Activated naive CD4-positive, alpha-beta T cell treated with Interleukin-2 at 50 U/mL for 16 hours (primary cell): ENCODE measurements around the gene LACTBL1.

Experiments used
- DNase-seq: peaks from one replicate; pipeline ENCODE4 v3.0.0-alpha.2; 2020

LACTBL1 gene

DNA sequence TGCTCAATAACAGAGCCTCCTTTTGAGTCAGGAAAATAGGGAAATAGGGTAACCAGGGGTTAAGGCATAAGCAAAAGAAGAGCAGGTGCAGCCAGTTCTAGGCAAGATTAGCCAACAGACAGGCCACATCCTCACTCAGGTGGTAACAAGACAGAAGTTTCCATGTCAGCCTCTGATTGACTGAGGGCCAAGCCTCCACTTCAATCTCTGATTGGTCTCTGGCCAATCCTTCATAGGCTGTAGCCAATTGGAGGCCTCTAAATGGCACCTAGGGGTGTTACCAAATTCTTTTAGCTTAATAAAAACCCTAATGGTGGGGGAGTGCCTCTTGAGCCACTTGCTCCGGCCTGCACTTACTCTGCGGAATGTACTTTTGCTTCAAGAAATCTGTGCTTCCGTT lies 37.2 kb downstream of the LACTBL1 start:
- no peak for DNase-seq

DNA sequence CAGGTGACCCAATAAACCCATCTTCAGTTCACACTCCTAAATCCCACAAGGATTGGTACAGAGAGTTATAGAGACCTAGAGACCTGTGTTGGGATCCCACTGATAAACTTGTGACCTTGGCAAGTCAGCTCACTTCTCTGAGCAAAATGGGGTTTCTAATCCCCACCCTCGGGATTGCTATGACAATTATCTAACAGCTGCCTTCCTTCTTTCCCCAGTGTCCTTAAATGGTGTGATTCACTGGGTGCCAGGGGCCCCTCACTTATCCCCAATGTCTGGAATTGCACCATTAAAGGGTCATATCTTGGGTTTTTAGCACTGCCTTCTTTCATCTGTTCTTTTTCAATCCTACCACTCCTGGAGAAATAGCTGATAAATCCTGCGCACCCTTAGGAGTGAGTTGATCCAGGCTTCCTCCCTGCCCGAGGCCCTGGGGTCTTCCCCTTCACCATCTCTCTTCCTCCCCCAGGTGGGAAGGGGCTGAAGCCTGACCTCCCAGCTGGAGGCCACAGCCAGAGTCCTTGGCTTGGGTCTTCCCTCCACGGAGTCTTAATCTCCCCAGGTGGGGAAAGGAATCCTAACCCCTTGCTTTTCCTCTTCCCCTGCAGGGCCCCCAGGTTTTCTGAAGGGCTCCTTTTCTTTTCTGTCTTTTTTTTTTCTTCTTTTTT lies 39.7 kb downstream of the LACTBL1 start:
- no peak for DNase-seq

DNA sequence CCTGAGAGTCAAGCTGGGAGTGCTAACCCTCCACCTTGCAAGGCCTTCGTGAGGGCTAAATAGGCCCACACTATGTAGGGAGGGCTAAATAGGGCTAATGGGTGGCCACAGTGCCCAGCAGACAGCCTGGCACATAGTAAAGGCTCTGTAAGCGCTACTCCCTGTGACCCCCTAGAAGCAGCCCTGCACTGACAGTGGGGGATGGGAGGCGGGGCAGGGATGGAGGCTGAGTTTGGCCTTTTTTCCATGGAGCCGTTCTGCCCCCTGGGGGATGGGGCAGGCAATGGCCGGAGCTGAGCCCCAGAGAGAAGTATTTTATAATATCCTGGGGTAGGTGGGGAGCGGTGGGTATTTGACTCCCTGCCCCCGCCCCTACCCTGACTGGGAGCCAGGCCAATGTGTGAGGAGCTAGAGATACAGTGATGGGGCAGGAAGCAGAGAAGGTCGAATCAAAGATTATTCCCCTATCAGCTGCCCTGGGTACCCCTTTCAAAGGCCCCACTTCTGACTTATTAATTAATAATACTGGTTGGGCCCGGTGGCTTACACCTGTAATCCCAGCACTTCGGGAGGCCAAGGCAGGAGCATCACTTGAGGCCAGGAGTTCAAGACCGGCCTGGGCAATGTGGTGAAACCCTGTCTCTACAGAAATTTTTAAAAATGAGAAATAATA lies 42.3 kb downstream of the LACTBL1 start:
- peak; percentile 24 for DNase-seq

DNA sequence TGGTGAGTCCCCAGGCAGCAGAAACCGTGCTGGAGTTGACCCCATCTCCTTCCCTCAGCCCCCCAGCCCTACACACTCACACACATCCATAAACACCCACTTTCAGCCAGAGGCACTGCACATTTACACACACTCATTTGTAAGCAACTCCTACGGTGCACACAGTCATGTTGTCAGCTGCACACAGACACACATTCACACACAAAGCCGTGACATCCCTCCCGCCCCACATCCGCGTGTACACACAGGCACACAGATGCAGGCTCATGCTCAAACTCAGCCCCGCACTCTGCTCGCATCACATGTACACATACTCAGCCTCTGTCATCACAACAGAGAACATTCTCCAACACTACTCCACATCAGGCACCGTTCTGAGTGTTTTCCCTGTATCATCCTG lies 47.6 kb downstream of the LACTBL1 start:
- no peak for DNase-seq

DNA sequence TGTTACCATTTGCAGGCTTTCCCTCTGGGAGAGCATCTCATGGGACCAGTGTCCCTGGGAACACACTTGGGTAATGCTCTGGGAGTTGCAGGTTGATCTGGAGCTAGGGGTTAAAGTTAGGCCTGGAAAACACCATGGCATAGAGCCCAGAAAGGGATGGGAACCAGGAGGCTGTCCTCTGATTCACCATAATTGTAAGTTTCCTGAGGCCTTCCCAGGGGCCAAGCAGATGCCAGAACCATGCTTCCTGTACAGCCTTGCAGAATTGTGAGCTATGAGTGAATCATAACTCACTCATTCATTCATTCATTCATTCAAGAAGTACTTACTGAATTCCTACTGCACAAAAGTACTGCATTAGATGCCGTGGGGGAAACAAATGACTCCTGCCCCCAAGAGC lies 50.0 kb downstream of the LACTBL1 start:
- DNase-seq: no peak

DNA sequence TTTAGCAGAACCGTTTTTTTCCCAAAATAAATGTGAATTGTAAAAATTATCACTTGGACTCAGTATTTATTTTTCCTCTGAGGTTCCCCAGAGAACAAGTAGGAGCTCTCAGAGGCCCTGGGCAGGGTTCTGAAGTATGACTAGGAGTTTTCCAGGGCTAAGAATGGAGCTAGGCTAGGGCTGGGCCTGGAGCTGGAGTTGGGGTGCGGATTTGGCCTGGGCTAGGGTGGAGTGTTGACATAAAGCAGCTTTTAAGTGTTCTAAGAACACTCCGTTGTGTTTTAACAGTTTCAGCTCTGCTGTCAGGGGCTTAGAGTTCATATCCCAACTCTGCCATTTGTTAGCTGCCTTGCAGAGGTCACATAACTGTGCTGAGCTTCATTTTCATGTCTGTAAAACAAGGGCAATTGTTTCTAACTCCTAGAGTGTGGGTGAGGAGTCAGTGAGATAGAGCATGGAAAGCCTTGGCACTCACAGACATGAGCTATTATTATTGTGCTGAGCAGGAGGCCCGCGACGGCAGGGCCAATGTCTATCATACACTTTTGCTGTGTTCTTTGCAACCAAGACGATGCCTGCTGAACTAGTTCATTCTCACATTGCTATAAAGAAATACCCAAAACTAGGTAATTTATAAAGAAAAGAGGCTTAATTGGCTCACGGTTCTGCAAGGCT lies 51.1 kb downstream of the LACTBL1 start:
- DNase-seq: no peak

DNA sequence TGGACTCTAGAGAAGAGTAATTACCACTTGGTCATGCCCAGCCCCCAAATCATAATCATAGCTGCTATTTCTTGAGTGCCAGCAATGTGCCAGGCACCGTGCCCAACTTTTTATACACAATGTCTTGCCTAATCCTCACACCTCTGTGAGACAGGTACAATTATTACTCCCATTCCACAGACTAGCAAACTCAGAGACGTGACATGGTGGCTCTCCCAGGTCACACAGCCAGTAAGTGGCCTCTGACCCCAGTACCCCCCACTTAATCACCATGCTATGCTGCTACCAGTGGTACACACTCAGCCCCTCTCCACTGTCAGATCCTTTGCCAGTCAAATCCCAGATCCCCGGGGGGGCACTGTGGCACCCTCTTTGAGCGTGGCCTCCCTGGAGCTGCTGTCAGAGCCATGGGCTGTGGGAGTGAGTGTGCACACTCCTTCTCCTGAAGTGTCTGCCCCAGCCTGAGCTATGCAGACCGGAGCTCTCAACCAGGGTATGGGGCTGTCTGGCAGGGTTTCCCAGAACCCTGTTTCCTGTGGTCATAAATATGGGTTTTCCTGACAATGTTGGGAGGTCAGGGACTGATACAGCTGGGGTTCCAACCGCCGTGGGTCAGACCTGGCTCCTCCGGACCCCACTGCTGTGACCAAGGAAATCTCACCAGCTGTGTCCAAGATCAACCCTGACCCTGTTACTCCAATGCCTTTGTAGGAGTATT lies 51.8 kb downstream of the LACTBL1 start:
- DNase-seq: no peak

DNA sequence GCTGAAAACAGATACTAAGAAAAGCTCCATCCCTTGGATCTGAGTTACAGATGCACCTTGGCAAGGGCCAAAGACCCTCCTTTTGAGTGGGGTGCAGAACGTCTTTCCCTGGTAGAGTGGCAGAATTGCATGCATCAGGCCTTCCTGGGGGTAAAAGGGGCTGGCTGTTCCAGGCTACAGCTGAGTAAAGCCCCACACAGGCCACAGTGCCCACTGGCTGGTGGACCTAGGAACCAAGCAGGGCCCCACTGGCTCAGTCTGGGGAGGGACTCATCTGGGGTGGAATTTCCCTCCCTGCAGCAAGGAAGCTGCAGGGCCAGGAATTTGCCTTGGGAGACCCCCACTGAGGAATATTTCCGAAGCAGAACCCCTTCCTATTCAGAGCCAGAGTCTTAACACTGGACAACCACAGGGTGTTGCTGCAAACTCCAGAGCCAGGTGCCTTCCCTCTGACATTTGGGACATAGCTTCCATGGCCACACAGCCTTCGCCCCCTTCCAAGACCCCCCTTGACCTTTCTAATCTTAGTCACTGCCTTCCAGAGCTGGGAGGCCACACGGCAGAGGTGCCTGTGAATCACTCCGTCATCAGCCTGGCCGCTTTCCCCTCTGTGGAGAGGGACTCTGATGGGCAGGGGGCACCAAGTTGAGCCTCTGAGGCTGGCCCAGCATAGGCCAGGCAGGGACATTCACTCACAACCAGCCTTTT lies 52.5 kb downstream of the LACTBL1 start:
- no peak for DNase-seq

DNA sequence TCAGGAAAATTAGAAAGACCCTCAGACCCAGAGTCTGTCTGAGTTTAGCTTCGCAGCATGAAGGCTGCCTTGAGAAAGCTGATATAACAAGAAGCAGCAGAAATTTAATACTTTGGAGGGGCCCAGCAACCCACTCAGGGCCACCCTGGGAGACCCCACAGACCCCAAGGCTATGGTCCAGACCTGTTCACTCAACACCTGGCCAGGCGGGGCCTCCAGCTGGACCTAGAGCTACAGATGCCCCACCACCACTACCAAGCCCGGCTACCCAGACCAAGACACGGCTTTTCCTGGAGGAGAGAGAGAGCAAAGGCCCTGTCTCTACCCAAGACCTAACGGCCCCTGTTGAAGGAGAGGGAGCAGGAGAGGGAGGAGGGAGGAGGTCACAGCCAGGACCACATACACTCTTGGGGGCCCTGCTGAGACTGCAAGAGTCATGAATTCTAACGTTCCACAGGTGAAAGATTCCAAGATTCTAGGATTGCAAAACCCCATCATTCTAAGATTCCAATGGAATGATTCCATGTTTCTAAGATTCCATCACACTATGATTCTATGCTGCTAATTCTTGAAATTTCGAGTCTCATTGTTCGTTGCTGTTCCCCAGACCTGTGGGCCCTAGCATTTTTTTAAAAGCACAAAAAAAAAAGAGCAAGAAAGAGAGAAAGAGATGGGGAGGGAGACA lies 53.2 kb downstream of the LACTBL1 start:
- no peak for DNase-seq

DNA sequence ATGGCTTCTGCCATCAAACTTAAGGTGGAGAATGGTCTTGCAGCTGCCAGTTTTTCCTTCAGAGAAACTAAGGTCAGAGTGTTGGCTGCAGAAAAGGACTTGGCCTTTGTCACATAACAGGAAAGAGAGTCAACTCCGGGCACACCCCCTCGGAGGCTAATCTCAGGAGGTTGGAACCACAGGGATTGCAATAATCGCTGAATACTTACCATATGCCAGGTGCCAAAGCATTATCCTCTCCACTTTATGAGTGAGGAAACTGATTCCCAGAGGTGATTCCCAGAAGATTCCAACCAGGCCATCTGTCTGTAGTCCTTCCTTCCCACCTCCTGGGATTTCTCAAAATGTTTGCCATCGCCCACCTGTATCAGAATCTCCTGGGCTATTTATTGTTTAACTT lies 54.0 kb downstream of the LACTBL1 start:
- no peak for DNase-seq

DNA sequence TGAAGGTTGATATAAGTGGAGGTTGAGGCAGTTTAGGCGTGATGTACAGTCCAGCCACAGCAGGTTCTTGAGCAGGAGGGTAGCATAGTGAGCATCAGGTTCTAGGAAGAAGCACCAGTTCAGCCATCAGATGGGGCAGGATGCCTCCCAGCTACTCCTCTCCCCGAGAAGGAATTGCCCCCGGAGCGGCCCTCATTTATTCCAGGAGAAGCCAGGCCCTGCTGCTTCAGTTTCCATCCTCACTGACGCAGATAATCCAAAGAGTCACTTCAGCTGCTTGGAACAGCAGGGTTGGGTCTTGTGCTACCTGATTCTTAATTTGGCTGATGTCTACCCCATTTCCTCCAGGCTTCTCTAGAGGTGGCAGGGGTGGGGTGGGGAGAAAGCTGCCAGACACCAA lies 54.7 kb downstream of the LACTBL1 start:
- no peak for DNase-seq

DNA sequence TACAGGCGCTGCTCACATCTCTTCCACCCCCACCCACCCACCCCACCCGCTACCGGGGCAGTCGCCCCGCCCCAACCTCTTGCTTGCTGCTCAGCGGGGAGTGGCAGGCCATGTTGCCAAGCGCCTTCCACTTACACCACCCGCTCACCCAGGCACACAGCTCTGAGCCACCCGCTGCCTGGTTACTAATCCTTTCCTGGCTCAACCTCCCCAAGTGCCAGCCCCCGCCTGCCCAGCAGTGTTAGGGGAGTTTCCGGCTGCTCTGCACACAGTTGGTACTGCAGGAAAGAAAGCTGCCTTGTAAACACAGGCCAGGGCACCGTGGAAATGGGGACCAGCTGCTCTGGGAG lies 56.2 kb downstream of the LACTBL1 start:
- no peak for DNase-seq

DNA sequence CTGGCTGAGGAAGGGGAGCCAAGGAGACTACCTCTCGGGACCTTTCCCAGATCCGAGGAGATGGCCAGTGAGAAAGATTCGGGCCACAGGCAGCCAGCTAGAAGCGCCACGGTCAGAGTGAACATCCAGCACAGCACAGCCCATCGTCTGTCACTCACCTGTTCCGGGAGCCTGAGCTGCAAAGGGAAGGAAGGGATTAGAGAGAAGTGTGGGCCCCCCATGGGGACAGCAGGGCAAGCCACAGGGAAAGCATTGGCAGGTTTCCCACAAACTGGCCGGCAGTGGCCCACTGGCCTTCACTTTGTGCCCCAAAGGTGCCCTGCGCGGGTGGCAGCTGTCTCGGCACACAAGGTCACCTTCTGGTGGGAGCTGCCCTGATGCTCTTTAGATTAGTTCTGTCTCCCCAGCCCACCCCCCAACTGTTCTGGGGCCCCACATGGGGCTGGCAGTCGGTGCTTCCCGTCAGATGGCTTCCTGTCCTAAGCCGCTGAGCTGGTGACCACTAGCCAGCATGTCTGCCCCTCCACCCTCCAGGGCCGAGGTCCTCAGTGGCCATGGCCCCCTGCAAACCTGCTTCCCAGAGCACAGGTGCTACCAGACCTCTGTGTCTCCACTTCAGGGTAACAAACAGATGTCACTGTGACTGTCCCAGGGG lies 56.7 kb downstream of the LACTBL1 start:
- no peak for DNase-seq

DNA sequence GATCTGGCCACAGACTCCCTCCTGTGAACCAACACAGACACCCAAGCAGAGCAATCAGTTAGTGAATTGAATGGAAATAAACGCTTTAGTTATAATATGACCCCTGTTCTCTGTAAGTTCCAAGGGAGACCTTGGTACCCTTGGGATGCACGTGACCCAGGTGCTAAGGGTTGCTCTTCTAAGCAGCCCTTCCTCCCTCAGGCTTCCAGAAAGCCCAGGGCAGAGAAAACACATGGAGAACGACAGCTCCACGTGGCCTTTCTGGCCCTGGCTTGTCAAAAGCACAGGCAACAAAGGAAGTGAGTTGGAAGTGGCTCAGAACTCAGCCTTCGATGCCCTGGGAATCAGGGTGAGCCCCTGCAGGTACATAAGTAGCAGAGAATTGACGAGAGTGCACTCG lies 57.4 kb downstream of the LACTBL1 start:
- DNase-seq: no peak

DNA sequence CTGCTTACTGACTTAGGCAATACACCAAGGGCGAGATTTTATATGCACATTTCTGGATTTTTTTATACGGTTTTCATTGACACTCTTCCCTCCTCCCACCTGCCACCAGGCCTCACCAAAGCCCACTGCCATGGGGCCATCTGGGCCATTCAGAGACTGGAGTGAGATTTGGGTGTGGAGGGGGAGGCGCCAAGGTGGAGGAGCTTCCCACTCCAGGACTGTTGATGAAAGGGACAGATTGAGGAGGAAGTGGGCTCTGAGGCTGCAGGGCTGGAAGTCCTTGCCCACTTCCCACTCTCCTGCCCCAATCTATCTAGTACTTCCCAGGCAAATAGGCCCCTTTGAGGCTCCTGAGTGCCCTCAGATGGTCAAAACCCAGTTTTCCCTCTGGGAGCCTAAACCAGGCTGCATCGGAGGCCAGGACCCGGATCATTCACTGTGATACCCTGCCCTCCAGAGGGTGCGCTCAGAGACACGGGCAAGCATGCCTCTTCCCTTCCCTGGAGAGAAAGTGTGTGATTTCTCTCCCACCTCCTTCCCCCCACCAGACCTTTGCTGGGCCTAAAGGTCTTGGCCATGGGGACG lies 57.9 kb downstream of the LACTBL1 start:
- no peak for DNase-seq

DNA sequence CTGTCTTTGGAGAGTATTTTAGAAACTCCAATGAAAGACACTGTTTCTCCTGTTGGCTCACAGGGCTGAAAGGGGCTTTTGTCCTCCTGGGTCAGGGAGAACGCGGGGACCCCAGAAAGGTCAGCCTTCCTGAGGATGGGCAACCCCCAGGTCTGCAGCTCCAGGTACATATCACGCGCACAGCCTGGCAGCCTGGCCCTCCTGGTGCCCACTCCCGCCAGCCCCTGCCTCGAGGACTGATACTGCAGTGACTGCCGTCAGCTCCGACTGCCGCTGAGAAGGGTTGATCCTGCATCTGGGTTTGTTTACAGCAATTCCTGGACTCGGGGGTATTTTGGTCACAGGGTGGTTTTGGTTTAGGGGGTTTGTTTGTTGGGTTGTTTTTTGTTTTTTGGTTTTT lies 58.5 kb downstream of the LACTBL1 start:
- no peak for DNase-seq

DNA sequence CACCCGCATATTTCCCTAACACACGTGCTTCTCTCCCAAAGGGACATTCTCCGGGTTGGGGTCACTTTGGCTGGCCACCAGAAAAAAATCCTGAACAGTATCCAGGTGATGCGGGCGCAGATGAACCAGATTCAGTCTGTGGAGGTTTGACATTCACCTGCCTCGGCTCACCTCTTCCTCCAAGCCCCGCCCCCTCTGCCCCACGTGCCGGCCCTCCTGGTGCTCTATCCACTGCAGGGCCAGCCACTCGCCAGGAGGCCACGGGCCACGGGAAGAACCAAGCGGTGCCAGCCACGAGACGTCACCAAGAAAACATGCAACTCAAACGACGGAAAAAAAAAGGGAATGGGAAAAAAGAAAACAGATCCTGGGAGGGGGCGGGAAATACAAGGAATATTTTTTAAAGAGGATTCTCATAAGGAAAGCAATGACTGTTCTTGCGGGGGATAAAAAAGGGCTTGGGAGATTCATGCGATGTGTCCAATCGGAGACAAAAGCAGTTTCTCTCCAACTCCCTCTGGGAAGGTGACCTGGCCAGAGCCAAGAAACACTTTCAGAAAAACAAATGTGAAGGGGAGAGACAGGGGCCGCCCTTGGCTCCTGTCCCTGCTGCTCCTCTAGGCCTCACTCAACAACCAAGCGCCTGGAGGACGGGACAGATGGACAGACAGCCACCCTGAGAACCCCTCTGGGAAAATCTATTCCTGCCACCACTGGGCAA lies 59.1 kb downstream of the LACTBL1 start:
- no peak for DNase-seq

DNA sequence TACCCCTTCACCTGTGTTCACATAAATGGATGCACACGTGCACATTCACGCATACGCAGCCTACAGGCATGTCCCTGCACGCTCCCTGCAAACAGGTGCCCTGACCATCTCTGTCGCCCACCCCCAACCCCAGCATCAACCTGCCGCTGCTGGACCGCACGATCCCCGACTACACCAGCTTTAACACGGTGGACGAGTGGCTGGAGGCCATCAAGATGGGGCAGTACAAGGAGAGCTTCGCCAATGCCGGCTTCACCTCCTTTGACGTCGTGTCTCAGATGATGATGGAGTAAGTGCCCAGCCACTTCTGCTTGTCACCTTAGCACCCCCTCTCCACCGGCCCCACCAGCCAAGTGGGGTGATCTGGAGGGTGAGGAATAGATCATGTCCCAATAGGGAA lies 60.4 kb downstream of the LACTBL1 start:
- no peak for DNase-seq

DNA sequence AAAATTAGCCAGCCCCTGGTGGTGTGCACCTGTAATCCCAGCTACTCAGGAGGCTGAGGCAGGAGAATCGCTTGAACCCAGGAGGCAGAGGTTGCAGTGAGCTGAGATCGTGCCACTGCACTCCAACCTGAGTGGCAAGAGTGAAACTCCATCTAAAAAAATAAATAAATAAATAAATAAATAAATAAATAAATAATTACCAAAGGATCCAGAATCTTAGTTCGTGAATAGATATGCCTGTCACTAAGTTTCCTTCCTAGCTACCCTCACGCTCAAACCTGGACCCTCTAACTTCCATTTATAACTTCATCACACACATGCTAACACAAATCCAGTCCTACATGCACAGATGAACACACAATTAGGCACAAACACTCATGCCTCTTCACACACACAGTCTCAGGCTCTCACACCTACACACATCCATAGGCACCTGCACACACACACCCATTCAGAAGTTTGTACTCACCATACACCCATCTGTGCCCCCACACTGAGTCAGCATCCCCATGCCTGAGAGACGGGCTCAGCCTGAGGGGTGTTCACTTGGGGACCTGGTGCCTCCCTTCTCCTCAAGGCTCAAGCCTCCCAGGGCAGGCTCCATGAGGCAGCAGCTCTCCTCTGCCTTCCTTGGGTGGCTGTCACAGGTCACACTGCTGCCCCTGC lies 61.5 kb downstream of the LACTBL1 start:
- DNase-seq: no peak

DNA sequence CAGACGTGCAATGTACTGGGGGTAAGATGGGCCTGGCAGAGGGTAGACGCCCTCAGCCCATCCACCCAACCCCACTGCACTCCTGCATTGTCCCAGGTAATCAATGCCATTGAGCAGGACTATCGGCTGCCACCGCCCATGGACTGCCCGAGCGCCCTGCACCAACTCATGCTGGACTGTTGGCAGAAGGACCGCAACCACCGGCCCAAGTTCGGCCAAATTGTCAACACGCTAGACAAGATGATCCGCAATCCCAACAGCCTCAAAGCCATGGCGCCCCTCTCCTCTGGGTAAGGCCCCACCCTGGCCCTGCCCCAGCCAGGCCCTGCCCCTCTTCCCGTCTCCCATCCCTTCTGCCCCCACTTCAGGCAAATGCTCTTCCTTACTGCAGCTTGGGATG lies 62.4 kb downstream of the LACTBL1 start:
- DNase-seq: no peak
